HG02885 (cell line): Measurements from ENCODE around the gene RAG1.
A peak's percentile ranks its signal among the peaks of the same experiment; 100 is the strongest.

Experiments used
- ATAC-seq: cut with Tn5 transposase; IDR thresholded peaks from one replicate; pipeline ENCODE4 v1.9.1; 2021; ENCODE audit warnings: mild to moderate bottlenecking; ENCODE audit not compliant: unreplicated experiment, poor library complexity

The RAG1 gene

GRCh38 chr11:36586543-36586942 lies 18.7 kb downstream of the RAG1 start:
- ATAC-seq: peak; percentile 89

GRCh38 chr11:36588099-36588498 lies 20.3 kb downstream of the RAG1 start:
- no peak for ATAC-seq

GRCh38 chr11:36590513-36590912 lies 22.7 kb downstream of the RAG1 start:
- ATAC-seq: no peak

GRCh38 chr11:36591433-36591832 lies 23.6 kb downstream of the RAG1 start:
- ATAC-seq: no peak

GRCh38 chr11:36594316-36594989 lies 26.6 kb downstream of the RAG1 start, which contains the start of gene IFTAP:
Gene IFTAP (plus strand): TSS chr11:36594502. CDS start chr11:36610104, 15,602 bp downstream.
- peak; percentile 97 for ATAC-seq

- ATAC-seq: no peak
These were observed 29.1 kb downstream of the RAG1 start for GRCh38 chr11:36596880-36597279.

- ATAC-seq: no peak
These were observed 30.2 kb downstream of the RAG1 start, which contains the start of gene RAG2 for GRCh38 chr11:36598051-36598450. Gene RAG2 (minus strand): TSS chr11:36598236. CDS start chr11:36594168, 4,068 bp downstream.

GRCh38 chr11:36600180-36600579 lies 32.4 kb downstream of the RAG1 start:
- no peak for ATAC-seq

- ATAC-seq: no peak
These were observed 33.3 kb downstream of the RAG1 start for GRCh38 chr11:36601155-36601554.

- ATAC-seq: no peak
These were observed 34.3 kb downstream of the RAG1 start for GRCh38 chr11:36602135-36602534.

- peak; percentile 82 for ATAC-seq
These were observed 37.7 kb downstream of the RAG1 start for GRCh38 chr11:36605221-36606216.

- ATAC-seq: no peak
These were observed 40.8 kb downstream of the RAG1 start for GRCh38 chr11:36608491-36609199.

- ATAC-seq: no peak
These were observed 41.6 kb downstream of the RAG1 start for GRCh38 chr11:36609383-36609782.

GRCh38 chr11:36615826-36616225 lies 48.0 kb downstream of the RAG1 start:
- ATAC-seq: no peak

- ATAC-seq: no peak
These were observed 49.9 kb downstream of the RAG1 start for GRCh38 chr11:36617543-36618362.

- no peak for ATAC-seq
These were observed 50.7 kb downstream of the RAG1 start for GRCh38 chr11:36618363-36619047.

GRCh38 chr11:36619502-36619901 lies 51.7 kb downstream of the RAG1 start:
- no peak for ATAC-seq

GRCh38 chr11:36620246-36620645 lies 52.4 kb downstream of the RAG1 start:
- no peak for ATAC-seq
